HPDE6-E6E7 (cell line): ENCODE data around the gene GARIN1A.

Experiments used
- DNase-seq: peaks from one replicate; pipeline ENCODE4 v3.0.0; 2011; ENCODE audit warnings: missing footprints; ENCODE audit errors: extremely low spot score

Gene GARIN1A

GRCh38 chr7:128714701-128715495 is 42.8 kb downstream of the GARIN1A start:
- DNase-seq, result no peak

GRCh38 chr7:128718967-128719642 is 47.0 kb downstream of the GARIN1A start:
- no peak for DNase-seq

- no peak for DNase-seq
These were observed 49.3 kb downstream of the GARIN1A start for GRCh38 chr7:128721376-128721775.
